Breast epithelium (tissue), 4 donors: ENCODE measurements around the gene TENT5A. TPM values are rescaled to one million over a fixed set of nuclear protein-coding genes. Genes with fewer than 3 reads are reported as not detected.

Experiments used
- DNase-seq, 2 donors: peaks; one replicate each; pipeline ENCODE4 v3.0.0-alpha.2; 2019; ENCODE audit warnings: low spot score in 2 of 2
- H3K27ac ChIP-seq, 2 donors: fragments of 200-600 bp; sonication (generic) in 1 of 2; one replicate each; pipeline ENCODE4 v1.5.1; 2016 to 2019; ENCODE audit warnings: mild to moderate bottlenecking in 1 of 2
- H3K27me3 ChIP-seq, 2 donors: fragments of 200-600 bp; sonication (generic) in 1 of 2; one replicate each; pipeline versions ENCODE4 v1.5.1 to v1.6.0; 2017 to 2019; ENCODE audit warnings: control low read depth in 1 of 2, mild to moderate bottlenecking in 1 of 2
- H3K36me3 ChIP-seq: fragments of 200-600 bp; one replicate; pipeline ENCODE4 v1.5.1; 2019
- H3K4me1 ChIP-seq, 2 donors: fragments of 200-600 bp; sonication (generic); one replicate each; pipeline ENCODE4 v1.5.1; 2016 to 2019; ENCODE audit warnings: control low read depth in 1 of 2
- H3K4me3 ChIP-seq, 3 donors: fragments of 200-600 bp; sonication (generic); 1 replicate in 2 of 3; 2 replicates in 1 of 3; pipeline ENCODE4 v1.5.1; 2016 to 2019; ENCODE audit warnings: mild to moderate bottlenecking in 3 of 3, moderate library complexity in 2 of 3
- H3K9me3 ChIP-seq, 2 donors: fragments of 200-600 bp; sonication (generic) in 1 of 2; one replicate each; pipeline ENCODE4 v1.5.1; 2016 to 2019; ENCODE audit warnings: control low read depth in 1 of 2
- POLR2A ChIP-seq: fragments of 450-650 bp; IDR thresholded peaks from one replicate; pipeline ENCODE4 v1.6.1; 2016; ENCODE audit warnings: antibody characterized with exemption, mild to moderate bottlenecking, moderate library complexity
- POLR2AphosphoS5 ChIP-seq, 3 donors: sonication (generic); formaldehyde crosslinking; IDR thresholded peaks; one replicate each; pipeline ENCODE4 v1.6.1; 2017; ENCODE audit warnings: antibody characterized with exemption in 3 of 3
- intact Hi-C: fragments of 100-400 bp; cut with DNase I; formaldehyde crosslinking; loops from one replicate; pipeline ENCODE4 v1.15.1; 2023; ENCODE audit warnings: low total_unique reads
- total RNA-seq, 3 donors: library from RNA; depleted of rRNA; stranded (reverse); fragments of >200 nt; gene quantifications; one replicate each; pipeline ENCODE4 v1.1.0, GENCODE V29; 2016
- TF ChIP-seq, protein P1 (sequence below), 3 donors: fragments of 450-650 bp; IDR thresholded peaks; one replicate each; pipeline ENCODE4 v1.5.1; 2016 to 2017; ENCODE audit warnings: antibody characterized with exemption in 3 of 3, mild to moderate bottlenecking in 3 of 3, moderate library complexity in 3 of 3

The TENT5A gene
- total RNA-seq, 3 donors from 2014 or later, result 24.3 to 42.4 (median 25.9) TPM

GRCh38 chr6:81753711-81754577 is 1.5 kb upstream of the TENT5A start:
- DNase-seq, result peak; percentile 71 to 87
- no peaks in the 10 kb centered on the region for H3K9me3 ChIP-seq
- no peaks in the 10 kb centered on the region for H3K36me3 ChIP-seq
- H3K4me3 ChIP-seq, result peak overlapping the region; percentile 86 to 92 (median 92)
- no peaks in the 10 kb centered on the region for H3K4me1 ChIP-seq
- intact Hi-C loops, result no loop called here
- no peaks in the 10 kb centered on the region for H3K27me3 ChIP-seq
- TF ChIP-seq POLR2A, result no peak
- TF ChIP-seq, protein P1, sequence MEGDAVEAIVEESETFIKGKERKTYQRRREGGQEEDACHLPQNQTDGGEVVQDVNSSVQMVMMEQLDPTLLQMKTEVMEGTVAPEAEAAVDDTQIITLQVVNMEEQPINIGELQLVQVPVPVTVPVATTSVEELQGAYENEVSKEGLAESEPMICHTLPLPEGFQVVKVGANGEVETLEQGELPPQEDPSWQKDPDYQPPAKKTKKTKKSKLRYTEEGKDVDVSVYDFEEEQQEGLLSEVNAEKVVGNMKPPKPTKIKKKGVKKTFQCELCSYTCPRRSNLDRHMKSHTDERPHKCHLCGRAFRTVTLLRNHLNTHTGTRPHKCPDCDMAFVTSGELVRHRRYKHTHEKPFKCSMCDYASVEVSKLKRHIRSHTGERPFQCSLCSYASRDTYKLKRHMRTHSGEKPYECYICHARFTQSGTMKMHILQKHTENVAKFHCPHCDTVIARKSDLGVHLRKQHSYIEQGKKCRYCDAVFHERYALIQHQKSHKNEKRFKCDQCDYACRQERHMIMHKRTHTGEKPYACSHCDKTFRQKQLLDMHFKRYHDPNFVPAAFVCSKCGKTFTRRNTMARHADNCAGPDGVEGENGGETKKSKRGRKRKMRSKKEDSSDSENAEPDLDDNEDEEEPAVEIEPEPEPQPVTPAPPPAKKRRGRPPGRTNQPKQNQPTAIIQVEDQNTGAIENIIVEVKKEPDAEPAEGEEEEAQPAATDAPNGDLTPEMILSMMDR (IDR thresholded peaks at IDR 0.05), result peak; percentile 55 to 75 (median 73)
- H3K27ac ChIP-seq, result peak overlapping the region; percentile 90 to 99

DNA sequence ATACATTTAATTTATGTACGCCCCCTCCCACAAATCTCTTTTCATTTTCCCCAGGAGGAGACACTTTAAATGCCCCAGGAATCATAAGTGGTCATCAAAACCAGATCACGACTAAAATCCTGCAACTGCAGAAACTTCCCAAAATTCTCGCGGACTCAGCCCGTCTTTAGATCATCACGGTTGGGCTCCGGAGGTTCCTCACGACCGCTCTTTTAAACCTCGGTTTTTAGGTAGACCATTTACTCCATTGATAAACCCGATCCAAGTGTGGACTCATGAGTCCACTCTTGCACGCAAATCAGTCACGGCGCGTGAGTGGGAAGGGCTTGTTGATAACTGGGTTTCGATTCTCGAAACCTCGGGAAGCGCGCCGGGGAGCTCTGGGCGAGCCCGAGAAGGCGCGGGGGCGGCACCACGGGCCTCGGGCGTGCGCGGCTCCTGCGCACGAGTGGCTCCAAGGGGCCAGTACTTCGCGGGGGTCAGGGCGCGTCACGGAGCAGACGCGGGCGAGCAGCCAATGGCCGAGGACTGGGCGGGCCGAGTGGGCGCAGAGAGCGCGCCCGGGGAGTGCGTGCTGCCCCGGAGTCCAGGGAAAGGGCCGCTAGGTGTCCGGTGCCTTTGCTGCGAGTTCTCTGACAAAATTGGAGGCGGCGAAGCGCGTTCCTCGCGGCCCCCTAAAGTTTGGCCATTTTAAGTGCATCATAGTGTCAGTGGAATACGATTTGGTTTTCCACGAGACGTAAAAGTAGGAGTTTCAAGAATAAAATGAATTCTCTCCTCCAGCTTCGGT is 635 bp upstream of the TENT5A start:
- peak; percentile 74 to 86 for DNase-seq
- TF ChIP-seq POLR2A (peak; percentile 40), POLR2AphosphoS5 (IDR thresholded peaks at IDR 0.05) (peak; percentile 66 to 74 (median 72))
- TF ChIP-seq, protein P1 (IDR thresholded peaks at IDR 0.05), result no peak
- peak overlapping the region; percentile 86 to 92 (median 92) for H3K4me3 ChIP-seq
- H3K27me3 ChIP-seq, result no peaks in the 10 kb centered on the region
- H3K27ac ChIP-seq, result peak overlapping the region; percentile 90 to 99
- no peaks in the 10 kb centered on the region for H3K9me3 ChIP-seq
- H3K4me1 ChIP-seq, result no peaks in the 10 kb centered on the region
- intact Hi-C loops, result no loop called here
- no peaks in the 10 kb centered on the region for H3K36me3 ChIP-seq

DNA sequence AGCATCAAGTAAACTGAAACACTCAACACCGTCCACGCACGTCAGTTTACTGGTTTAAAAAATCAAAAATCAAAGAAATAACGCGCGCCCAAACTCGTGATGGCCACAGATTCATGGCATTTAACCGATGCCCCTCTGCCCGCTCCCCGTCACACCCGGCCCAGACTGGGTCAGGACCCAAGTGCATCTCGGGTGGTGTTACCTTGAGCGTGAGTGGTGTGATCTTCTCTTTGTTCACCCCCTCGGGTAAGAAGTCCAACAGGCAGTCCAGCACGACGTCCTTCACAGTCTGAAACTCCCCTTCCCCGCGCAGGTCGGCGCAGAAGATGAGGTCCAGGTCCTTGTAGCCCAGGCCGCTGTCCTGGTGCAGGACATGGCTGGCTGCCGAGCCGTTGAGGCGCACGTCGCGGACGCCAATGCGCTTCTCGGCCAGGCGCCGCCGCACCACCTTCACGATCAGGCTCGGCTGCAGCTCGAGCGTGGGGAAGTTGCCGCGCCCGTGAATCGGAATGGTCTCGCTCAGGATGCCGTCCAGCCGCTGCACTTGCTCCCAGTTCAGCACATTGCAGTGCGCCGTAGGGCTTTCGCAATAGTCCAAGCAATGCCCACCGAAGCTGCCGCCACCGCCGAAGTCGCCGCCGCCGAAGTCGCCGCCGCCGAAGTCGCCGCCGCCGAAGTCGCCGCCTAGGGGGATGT is 945 bp downstream of the TENT5A start:
- H3K4me1 ChIP-seq, result no peaks in the 10 kb centered on the region
- H3K36me3 ChIP-seq, result no peaks in the 10 kb centered on the region
- no peaks in the 10 kb centered on the region for H3K27me3 ChIP-seq
- no peaks in the 10 kb centered on the region for H3K9me3 ChIP-seq
- peak overlapping the region; percentile 90 to 99 for H3K27ac ChIP-seq
- peak overlapping the region; percentile 86 to 92 (median 92) for H3K4me3 ChIP-seq
- DNase-seq, result peak; percentile 28 to 69
- intact Hi-C loops, result no loop called here
- TF ChIP-seq POLR2A (no peak), POLR2AphosphoS5 (IDR thresholded peaks at IDR 0.05) (peak in 2 of 3 donors; percentile 46 to 48)
- TF ChIP-seq, protein P1 (IDR thresholded peaks at IDR 0.05), result no peak

DNA sequence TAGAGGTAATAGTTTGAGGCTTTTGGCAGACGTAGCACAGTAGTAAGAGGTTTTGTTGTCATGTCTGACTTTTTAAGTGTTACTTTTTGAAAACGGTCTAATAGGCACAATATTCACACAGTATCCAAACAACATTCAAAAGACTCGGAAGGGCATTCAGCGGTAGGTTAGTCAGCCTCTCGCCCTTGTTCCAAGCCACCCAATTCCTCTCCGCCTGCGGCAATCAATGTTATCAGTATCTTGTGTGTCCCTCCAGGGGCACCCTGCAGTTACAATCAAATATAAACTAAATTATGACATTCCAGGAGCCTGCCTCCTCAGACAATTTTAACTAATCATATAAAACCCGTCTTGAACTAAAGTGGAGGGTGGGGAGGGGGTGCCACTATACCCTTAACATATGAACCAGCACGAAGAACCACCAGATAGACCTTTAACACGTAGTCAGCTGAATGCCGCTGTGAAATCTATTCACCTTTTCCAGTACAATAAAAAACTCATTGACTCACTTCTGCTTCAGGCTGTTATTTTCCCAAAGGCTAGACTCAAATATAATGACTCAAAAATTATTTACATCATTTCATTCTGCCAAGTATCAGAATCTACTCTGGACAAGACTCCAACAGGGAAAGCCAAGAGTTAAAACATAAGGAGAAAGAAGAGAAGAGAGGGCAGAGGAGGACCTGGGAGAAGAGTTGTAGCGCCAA is 1.6 kb downstream of the TENT5A start:
- Histone ChIP-seq H3K9me3 (no peaks in the 10 kb centered on the region), H3K27me3 (no peaks in the 10 kb centered on the region), H3K4me1 (no peaks in the 10 kb centered on the region), H3K36me3 (no peaks in the 10 kb centered on the region), H3K4me3 (peak overlapping the region; percentile 86 to 92 (median 92)), H3K27ac (peak overlapping the region; percentile 90 to 99)
- intact Hi-C loops, result no loop called here
- TF ChIP-seq, protein P1 (IDR thresholded peaks at IDR 0.05), result no peak
- TF ChIP-seq POLR2AphosphoS5 (IDR thresholded peaks at IDR 0.05), result no peak
- no peak for TF ChIP-seq POLR2A
- no peak for DNase-seq
